GM12872 (cell line): ENCODE results near the gene MAU2.

Source experiments
- TF ChIP-seq, protein P1 (sequence below): IDR thresholded peaks from 3 replicates; pipeline ENCODE4 v1.5.1; 2011; ENCODE audit warnings: low read depth, mild to moderate bottlenecking, low read length, moderate library complexity; ENCODE audit not compliant: insufficient read depth

Gene MAU2

DNA sequence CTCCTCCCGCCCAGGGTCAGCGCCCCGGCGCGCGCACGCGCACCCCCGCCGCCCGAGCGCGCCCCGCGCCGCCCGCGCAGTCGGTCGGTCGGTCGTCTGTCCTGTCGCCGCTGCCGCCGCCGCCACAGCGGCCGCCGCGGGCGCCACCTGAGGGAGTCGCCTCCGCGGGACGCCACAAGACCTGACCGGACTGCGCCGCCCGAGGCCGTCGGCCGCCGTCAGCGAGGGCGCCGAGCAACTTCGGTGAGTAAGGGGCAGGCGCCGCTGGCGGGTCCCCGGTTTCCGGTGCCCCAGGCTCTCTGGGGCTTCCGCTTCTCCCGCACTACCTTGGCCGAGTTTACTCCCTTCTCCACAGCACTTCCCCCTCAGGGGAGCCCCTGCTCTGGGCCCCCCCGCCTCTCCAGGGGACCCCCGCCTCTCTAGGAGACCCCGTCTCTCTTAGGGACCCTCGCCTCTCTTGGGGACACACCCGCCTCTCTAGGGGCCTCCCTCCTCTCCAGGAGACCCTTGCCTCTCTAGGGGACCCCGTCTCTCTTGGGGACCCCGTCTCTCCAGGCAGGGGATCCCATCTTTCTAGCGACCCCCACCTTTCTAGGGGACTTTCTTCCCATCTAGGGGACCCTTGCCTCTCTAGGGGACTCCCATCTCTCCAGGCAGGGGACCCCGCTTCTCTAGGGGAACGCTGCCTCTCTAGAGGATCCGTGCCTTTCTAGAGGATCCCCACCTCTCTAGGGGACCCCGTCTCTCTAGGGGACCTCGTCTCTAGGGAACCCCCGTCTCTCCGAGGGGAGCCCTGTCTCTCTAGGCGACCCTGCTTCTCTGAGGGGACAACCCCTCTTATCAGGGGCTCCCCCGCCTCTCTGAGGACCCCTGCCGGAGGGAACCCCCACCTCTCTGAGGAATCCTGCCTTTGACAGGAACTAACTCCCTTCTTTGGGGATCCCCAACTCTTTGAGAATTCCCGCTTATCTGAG lies 65.6 kb downstream of the MAU2 start:
- TF ChIP-seq, protein P1, sequence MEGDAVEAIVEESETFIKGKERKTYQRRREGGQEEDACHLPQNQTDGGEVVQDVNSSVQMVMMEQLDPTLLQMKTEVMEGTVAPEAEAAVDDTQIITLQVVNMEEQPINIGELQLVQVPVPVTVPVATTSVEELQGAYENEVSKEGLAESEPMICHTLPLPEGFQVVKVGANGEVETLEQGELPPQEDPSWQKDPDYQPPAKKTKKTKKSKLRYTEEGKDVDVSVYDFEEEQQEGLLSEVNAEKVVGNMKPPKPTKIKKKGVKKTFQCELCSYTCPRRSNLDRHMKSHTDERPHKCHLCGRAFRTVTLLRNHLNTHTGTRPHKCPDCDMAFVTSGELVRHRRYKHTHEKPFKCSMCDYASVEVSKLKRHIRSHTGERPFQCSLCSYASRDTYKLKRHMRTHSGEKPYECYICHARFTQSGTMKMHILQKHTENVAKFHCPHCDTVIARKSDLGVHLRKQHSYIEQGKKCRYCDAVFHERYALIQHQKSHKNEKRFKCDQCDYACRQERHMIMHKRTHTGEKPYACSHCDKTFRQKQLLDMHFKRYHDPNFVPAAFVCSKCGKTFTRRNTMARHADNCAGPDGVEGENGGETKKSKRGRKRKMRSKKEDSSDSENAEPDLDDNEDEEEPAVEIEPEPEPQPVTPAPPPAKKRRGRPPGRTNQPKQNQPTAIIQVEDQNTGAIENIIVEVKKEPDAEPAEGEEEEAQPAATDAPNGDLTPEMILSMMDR, result peak; percentile 33; the same call in 2 of the 3 replicates

DNA sequence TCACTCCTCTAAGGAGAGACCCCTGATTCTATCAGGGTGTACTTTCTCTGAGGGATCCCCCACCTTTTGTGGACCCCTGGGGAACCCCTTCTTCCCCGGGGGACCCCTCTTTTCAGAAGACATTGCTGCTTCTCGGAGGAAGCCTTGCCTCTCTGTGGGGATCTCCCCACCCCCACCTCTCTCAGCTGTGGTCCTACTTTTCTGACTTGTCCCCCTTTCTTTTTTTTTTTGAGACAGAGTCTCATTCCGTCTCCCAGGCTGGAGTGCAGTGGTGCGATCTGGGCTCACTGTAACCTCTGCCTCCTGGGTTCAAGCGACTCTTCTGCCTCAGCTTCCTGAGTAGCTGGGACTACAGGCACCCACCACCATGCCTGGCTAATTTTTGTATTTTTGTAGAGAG lies 66.5 kb downstream of the MAU2 start:
- TF ChIP-seq, protein P1, result no peak

DNA sequence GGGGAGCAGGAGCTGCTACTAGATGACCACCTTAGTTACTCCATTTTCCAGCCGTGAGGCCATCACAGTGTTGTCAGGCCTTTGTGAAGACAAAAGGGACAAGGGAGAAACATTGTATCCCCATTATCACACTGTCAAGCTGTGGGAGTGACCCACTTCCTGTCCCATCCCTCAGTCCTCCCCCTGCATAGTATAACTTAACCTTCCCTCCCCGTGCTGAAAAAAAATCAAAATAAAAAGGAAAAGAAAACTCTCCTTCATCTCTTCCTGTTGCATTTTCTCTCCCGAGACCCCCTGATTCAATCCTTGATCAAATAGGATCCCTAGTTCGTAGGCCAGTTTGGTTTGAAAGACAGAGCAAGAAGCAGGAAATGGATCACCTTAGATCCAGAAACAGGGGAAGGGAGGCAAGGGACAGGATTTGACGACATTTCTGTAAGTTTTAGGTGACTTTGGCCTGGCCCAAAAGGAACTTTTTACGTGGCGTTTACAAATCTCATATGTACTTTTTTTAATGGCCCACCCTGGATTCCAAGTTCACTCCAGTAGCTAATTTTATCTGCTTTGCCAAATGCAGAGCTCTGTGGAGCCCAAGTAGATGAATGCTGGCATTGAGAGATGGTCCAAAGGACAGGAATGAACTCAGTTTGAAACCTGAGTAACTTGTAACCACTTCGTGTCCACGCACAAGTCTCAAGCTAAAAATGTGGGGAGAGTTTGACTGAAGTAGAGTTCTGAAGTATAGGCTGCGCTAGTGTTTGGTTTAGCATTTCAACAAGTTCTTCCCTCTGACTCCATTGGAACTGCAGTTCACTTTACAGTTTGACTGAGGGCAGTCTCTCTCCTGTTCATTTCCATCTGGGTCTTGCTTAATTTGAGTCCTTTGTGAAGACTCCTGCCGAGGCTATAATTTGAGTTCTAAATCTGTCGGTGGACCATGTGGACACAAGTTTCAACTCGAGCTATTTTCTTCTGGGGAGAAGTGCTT lies 68.2 kb downstream of the MAU2 start:
- TF ChIP-seq, protein P1, result no peak

DNA sequence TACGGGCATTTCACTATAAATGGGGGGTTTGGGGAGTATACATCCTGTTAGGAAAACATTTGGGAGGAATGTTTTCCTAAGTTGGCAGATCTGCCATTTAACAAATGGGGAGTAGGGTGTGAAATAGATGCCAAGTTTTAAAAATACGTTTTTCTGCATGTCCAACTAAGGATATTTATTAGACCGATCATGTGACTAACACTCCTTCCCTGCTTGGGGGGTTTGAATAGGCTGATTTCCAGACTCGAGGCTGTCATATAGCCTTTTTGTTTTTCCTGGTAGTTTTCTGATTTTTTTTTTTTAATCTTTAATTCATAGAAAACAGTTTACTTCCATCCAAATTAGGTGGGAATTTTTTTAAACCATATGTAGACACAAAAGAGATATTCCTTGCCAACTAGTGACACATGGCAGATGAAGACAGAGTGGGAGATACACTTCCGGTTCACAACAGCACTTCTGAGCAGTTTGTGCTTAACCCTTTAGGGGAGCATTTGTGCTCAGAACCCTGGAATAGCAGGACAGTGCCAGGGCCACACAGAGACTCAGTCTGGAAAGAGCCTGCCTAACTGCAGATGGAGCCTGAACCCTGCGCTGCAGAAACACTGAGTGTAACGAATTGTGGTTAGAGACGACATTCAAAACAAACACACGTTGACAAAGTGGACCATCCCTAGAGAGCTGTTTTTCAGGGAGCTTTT lies 79.3 kb downstream of the MAU2 start:
- TF ChIP-seq, protein P1, result no peak

DNA sequence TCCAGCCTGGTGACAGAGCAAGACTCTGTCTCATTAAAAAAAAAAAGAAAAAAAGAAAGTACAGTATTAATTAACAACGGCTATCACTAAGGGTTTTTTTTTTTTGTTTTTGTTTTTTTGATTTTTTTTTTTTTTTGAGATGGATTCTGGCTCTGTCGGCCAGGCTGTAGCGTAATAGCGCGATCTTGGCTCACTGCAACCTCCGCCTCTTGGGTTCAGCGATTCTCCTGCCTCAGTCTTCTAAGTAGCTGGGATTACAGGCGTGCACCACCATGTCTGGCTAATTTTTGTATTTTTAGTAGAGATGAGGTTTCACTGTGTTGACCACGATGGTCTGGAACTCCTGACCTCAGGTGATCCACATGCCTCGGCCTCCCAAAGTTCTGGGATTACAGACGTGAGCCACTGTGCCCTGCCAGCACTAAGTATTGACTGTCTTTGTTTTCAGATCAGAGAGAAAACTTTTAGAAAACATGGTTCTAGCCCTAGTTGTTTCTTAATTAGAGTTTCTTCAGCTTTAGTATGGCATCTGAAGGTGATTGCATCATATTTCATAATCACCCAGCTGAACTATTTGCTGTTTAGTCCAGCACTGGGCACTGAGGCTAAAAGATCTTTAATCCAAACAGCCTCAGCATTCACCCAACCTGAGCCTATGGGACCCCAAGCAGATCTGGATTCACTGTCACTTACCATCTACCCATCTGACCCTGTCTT lies 82.2 kb downstream of the MAU2 start:
- TF ChIP-seq, protein P1, result no peak

DNA sequence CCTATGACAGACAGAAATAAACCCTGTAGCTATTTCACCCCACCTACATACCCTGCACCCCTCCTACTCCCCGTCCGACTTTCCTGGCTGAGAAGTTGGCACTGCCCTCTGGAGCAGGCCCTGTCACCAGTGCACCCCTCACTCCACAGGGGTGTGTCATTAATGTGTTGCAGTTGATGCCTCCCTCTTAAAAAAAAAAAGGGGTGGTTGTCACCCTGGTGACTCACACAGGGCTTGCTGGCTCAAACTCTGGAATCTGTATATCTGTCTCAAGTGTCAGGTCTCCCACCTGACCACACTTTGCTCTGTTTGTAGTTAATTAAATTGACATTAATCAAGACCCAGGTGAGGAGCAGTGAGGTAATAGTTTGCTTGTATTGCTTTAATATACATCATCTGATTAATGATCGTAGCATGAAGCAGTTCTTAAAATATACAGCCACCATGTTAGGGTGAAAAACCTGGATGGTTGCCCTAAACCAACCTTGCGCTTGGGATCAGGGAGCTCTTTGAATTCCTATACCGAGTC lies 82.8 kb downstream of the MAU2 start:
- TF ChIP-seq, protein P1, result no peak
